ENCODE results near the gene TMEM186.
"Not testable (repeated sequence)": the region's sequence is repeated elsewhere in the genome, so short reads cannot be mapped to it uniquely, and the experiment has no call there.

The TMEM186 gene

DNA sequence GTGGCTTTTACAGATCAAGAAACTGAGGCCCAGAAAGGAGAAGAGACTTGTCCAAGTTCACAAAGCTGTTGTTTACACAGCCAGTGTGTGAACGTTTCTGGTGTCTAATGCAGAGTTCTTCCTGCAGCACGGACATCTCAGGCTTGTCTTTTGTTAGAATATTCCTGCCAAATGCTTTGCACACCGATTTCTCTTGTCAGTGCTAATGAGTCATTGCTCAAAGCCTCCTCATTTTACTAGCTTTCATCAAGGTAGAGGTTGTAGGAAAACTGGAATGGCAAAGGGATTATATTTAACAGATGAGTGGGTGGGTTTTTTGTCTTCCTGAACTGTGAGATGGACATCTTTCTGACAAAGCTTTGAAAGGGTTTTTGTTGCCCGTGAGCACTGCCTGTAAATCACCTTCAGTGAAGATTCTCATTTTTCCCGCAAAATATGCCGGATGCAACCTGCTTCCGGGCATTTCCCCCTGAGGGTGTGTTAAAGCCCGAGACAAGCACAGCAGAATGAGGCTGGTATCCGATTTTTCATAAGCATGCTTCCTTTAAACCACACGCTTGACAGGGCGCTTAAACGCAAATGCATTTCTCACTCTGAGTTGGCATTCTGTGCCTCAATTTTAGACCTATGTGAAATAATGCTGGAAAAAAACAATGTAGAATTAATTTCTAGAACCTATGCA is 14.9 kb upstream of the TMEM186 start:
- no peak for DNase-seq (ENCODE audit: low read depth in 2 of 2)

DNA sequence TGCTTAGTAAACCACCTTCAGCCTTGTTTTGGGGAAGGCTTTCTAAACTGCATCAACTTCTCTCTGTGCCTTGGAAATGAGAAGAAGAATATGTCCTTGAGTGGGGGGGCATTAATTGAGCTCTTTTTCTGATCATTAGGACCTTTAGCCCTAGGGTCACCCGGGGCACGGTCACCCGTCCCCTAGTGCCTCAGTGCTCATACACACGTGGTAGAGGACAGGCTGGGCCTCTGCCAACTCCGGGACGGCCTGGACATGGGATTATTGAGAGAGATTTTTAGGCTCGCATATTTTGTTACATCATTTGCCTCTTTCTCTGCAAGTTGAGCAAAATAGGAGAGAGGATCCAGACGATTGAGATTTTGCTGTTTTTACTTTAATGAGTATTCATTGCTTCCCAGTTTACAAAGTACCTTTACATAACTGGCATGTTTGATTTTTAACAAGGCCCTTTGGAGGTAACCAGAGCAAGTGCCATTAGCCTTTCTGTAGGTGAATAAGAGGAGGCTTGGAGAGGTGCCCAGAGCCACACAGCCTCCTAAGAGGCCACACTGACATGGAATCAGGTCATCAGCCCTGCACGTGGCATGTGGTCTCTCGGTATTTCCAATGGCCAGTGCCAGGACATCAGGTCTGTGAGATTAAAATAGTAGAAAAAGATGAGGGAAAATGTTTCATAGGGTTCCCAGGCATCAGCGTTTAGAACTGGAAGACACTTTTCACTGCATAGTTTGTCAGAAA is 11.3 kb upstream of the TMEM186 start:
- no peak for DNase-seq (ENCODE audit: low read depth in 2 of 2)

DNA sequence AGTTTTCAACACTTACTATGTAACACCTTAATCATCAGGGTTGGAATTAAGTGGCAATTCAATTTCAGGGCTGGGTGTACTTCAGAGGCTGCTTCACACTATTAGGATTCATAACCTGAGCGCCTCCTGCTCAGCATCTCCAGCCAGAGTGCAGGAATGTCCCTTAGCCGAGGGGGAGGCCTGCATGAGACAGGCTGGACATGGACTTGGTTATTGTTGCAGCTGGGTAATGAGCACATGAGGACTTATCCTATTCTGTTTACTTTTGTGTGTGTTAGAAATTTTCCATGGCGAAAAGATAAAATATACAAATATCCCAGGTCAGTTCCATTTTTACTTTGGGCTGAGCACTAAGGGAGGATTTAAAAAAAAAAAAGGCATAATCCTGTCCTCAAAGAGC is 10.6 kb upstream of the TMEM186 start:
- DNase-seq (ENCODE audit: low read depth in 2 of 2) = no peak

DNA sequence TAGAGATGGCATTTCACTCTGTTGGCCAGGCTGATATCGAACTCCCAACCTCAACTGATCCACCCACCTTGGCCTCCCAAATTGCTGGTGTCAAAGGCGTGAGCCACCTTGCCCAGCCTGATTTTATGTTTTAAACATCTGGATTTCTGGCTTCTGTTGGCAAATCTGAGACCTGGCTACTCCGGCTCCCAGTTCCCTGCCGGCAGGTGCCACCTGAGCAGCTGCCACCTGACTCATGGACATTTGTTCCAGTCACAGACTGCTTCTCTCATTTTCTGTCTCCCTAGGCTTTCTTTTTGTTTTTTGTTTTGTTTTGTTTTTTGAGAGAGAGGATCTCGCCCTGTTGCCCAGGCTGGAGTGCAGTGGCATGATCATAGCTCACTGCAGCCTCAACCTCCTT is 9.8 kb upstream of the TMEM186 start:
- no peak for DNase-seq (ENCODE audit: low read depth in 2 of 2)

DNA sequence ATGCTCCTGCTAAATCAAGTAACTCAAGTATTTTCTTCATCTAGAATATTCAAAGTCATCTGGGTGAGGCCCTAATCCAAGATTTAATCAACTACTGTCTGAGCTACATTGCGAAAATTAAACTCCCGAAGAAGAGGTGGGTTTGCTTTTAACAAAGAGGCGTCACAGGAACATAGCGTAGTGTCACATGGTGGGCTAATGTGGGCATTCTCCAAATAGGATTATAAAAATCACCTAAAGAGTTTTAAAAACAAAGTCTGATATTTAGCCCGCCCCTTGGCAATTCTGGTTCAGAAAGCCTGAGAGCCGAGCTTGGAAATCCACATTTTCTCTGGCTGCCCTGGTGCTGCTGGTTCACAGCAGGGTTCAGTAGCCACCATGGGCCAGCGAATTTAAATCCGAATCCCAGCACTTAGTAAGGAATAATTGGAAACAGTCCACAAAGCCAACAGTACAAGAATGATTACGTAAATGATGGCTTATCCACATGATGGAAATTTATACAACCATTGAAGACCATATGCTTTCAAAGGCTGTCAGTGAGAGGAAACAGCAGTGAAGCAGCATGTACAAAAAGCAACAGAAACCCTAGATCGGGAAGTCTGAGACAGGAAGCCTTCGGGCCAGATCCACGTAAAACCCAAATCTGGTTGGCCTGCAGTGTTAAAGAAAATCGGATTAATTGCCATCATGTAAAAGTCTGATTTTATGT is 9.0 kb upstream of the TMEM186 start:
- DNase-seq (ENCODE audit: low read depth in 2 of 2) = no peak

DNA sequence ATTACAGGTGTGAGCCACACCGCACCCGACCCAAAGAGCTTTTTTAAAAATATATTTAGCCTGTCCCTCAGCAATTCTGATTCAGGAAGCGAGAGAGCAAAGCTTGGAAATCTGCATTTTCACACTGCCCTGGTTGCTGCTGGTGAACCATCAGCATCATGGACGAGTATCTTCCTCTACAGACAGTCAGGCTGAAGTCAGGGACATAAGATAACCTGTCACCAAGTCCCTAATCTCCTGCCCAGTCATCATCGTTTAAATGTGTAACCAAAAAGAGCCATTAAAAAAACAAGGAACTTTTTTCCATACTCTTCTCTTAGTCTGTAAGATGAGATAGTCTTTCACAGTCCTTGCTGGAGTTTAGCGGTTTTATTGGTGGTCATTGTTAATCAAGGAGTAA is 6.9 kb upstream of the TMEM186 start:
- DNase-seq (ENCODE audit: low read depth in 2 of 2) = no peak

DNA sequence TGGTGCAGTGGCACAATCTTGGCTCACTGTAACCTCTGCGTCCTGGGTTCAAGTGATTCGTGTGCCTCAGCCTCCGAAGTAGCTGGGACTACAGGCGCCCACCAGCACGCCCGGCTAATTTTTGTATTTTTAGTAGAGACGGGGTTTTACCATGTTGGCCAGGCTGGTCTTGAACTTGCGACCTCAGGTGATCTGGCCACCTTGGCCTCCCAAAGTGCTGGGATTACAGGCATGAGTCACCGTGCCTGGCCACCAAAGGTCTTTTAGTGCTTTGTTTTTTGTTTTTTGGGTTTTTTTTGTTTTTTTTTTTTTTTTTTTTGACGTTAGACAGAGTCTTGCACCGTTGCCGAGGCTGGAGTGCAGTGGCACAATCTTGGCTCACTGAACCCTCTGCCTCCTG is 6.3 kb upstream of the TMEM186 start:
- not testable (repeated sequence) for DNase-seq (ENCODE audit: low read depth in 2 of 2)

DNA sequence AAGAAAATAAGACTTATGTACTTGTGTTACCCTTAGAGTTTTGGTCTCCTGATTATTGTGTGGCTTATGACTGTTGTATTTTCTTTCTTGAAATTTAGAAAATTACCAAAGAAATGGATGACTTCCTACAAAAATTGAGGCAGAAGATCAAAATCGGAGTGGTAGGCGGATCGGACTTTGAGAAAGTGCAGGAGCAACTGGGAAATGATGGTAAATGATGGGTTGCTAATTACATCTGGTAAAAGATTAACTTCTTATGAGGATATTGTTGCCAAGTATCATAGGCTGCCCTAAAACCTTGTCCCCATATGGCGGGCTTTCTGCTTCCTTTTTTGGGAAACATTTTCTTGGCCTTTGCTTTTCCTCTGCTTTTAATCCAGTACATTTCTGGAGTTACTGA is 4.3 kb upstream of the TMEM186 start:
- DNase-seq (ENCODE audit: low read depth in 2 of 2) = no peak

DNA sequence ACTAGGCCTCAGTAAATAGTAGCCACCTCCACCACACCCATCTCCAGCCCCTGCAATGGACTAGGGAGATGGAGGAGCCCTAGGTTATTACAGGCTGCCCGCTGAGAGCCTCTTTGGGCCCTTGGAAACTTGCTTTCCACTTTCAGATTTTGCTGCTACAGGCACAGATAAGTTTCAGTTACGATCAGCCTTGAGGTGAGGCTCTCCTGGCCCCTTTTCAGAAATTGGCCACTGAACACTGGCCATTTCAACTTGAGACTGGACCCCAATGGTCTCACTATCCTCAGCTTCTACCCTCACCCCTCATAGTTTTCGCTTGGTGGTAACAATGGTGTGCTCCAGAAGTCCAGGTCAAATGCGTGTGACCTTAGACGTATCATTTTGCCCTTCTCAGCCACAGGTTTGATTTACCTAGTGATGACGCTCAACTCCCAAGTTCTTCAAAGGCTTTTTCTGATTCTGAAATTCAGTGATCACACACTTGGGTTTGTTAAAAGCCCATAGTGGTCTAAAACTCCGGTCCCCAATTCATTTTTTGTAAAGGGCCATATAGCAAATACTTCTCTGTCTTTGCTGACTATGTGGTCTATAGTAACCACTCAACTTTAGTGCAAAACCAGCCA is 1.2 kb upstream of the TMEM186 start:
- no peak for DNase-seq (ENCODE audit: low read depth in 2 of 2)

DNA sequence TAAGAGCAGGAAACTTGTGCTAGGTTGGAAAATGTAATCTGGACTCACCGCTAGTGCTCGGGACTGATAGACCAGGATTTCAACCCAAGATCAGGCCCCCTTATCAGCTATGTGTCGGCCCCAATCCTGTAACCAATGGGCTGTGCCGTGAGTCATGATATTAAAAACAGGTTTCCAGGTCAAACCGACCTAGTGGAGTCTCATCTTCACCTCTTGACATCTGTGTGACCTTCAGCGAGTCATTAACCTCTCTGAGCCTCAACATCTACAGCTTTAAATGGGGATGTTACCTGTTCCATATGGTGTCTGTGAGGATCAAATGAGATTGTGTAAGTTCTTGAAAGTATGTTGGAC is 712 bp upstream of the TMEM186 start:
- DNase-seq (ENCODE audit: low read depth in 2 of 2) = peak in 1 of 2 donors; percentile 14

DNA sequence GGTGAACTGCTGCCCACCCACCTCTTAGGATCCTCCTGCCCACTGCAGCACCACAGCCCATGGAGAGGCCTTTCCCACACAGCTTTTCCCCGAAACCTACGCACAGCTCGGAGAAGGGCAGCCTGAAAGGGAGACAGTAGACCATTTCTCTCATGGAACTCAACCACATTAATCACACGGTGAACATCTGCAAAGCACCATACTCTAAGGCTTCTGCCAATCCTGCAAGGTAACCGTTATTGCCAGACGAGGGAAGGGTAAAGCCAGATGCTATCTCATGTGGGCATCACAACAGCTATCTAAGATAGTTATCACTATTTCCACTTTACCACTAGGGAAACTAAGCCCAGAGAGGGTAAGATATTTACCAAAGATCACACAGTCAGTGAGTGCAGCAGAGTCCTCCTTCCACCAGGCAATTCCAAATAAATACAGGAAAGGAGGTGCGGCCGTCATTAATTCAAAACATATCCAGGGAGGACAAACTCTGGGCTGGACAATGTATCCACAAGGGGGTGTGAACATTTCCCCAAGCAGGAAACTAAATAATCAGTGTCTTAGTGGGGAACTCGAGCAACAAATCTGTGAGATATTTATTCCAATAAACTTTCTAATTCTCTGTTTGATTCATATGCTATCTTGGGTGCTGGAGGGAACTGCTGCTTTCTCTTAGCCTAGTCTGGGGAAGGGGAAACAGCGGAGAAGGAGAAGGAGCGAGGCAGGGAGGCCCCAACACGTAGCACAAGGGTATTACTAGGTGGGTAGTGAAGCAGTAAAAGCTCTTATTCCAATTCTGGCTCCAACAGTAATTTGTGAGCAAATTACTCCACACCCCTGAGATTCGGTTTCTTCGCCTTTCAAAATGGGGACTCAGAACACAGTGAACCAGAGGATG is 723 bp downstream of the TMEM186 start:
- no peak for DNase-seq (ENCODE audit: low read depth in 2 of 2)

DNA sequence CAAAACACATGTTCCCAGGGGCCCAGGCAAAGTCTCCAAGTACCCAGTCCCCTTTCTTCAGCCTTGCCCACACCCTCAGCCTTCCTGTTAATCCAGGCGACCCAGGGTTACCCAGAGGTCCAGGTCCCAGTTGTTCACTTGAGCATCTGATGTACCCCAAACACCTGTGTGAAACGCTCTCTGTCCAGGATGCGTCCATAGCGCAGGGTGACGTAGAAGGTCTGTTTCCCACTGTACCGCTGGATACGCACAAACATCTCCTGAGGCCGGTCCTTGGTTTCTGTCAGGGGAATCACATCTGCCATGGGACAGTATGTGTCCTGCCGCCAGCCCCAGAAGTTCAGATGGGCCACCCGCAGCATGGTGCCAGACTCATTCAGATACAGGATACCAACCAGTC is 1.6 kb downstream of the TMEM186 start:
- no peak for DNase-seq (ENCODE audit: low read depth in 2 of 2)

DNA sequence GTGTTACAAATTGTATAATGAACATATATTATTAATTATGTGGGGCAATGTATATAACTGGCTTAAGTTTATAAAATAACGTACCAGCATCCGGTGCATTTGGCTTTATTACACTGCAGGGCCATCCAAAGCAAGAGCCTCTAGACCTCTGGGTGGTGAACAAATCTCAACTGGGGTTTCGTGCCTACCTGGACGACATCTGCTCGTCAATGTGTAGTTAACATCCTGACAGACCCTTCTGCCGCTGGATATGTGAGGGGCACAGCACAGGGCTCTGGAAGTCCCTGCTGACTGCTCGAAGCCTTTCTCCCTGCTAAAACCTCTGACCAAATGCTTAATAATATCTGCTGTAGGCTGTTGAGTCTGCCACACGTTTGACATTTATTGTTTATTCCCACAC is 2.3 kb downstream of the TMEM186 start:
- DNase-seq (ENCODE audit: low read depth in 2 of 2) = no peak

DNA sequence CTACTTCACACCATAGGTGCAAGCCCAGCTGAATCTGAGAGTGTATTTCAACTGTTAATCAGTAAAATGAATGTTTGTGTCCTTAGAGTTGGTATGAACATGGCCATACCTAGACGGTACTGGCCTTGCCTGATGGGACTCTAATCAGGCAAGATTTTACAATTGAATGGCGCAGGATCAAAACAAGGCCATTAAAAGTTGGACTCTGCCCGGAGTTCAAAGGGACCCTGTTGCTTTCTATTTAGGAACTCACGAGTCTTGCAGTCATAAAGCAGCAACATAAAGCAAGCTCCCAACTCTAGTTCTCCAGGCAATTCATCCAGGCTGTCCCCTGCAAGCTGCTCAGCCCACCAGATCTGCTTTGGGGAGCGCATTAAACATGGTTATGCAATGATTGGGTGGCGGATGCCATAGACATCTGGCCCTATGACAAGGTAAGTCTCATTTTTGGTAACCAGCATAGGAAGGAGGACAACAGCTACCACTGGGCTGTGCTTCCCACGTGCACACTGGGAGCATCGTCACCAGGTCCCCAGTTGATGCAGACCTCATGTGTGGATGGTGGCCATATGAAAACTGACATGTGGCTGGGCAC is 8.8 kb downstream of the TMEM186 start:
- DNase-seq (ENCODE audit: low read depth in 2 of 2) = no peak

DNA sequence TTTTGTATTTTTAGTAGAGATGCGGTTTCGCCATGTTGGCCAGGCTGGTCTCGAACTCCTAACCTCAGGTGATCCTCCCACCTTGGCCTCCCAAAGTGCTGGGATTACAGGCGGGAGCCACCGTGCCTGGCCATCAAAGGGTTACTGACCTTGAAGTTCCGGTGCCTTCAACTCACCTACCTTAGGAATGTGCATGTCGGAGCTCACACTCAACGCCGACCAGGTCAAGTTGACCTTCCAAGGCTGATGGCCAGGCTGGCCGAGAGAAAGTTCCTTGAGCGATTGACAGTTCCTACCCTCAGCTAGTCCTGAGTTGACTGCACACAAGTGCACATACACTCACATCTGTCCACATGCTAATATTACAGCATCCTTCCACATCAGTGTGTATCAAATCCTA is 11.1 kb downstream of the TMEM186 start:
- DNase-seq (ENCODE audit: low read depth in 2 of 2) = not testable (repeated sequence)

DNA sequence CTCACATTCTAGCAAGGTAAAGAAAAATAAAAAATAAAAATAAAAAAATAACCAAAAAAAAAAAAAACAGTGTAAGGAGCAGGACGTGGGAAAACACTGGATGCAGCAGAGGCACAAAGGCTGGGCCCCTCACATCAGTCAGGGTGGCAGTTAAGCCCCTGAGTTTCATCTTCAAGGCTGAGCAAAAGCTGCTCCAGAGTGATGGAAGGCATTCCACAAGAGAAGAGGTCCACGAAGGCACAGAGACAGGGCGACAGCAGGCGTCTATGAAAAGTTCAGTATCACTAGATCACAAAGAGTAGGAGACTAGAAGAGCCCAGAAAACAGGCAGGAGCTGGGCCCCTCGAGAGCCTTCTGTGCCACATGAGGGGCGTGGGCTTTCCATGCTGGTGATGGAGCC is 12.0 kb downstream of the TMEM186 start:
- no peak for DNase-seq (ENCODE audit: low read depth in 2 of 2)

DNA sequence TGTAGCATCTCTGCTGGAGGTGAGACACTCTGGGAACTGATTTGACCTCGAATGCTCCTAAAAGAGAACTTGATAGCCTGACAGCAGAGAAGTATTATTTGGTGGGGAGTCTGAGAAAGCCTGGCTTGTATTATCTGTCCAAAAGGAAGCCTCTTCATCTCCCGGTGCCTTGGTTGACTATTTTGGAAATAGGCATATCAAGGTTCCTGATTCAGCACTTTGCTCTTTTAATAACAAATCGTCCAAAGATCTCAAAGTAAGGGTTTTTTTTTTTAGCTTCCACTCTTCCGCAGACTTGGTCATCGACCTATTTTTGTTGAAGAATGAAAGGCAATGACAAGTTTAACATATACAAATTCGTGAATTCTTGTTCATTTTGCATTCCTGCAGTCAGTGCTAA is 14.8 kb downstream of the TMEM186 start:
- no peak for DNase-seq (ENCODE audit: low read depth in 2 of 2)

DNA sequence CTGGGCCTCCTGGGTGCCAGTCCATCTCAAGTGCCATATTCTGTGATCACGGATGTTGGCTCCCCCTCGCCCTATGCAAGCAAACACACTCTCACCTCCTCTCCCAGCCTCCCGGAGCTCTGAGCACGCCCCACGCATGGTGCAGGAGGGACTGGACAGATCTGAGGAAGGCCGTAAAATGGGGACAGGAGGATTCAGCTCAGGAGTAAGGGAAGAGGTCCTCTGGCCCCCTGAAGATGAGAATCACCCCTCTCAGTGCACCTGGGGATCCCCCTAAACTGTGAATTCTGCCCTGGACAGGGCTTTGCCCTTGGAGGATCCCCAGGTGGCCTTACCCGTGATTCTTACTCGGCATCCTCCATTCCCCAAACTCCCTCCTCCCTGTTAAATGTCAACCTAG is 15.6 kb downstream of the TMEM186 start:
- no peak for DNase-seq (ENCODE audit: low read depth in 2 of 2)

DNA sequence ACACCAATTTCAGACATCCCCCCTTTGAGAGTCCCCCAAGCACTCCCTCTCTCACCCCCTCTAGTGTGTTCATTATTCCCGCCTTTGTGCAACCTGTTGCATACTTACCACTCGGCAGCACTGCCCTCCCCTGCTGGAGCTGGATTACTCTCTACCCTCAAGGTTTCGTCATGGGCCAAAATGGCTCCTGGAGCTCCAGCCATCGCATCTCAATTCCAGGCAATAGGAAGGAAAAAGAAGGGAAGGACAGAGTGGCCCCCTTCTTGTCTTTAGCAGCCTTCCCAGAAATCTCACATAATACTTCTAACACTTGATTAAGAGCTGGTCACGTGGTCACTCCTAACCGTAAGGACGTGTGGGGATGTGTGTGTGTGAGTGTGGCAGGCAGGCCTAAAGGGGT is 20.2 kb downstream of the TMEM186 start:
- no peak for DNase-seq (ENCODE audit: low read depth in 2 of 2)

DNA sequence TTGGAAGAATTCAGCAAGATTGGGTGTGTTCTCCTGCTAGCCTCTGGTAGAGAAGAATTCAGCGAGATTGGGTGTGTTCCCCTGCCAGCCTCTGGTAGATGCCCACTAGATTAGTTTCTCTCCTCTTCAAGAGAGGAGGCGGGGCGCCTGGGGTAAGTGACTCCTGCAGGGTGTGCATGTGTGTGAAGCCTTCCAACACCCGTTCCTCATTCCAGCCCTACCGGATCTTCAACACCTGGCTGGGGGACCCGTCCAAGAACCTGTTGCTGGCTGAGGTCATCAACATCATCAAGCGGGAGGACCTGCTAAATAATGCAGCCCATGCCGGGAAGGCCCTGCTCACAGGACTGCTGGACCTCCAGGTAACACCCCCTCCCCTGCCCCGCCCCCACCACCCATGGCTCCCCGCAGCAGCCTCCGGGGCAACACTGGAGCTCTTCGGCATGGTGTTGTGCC is 21.3 kb downstream of the TMEM186 start:
- no peak for DNase-seq (ENCODE audit: low read depth in 2 of 2)

DNA sequence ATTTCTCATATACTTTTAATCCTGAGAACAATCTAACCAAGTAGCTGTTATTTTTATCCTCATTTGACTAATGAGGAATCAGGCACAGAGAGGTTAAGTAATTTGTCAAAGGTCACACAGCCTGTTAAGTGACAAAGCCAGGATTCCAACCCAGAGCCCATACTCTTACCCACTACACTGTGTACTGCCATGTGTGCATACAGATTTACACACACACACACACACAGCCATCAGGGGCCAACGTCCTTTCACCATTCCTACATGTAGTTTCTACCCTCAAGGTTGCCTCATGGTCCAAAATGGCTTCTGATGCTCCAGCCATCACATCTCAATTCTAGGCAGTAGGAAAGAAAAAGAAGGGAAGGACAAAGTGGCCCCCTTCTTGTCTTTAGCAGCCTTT is 22.1 kb downstream of the TMEM186 start:
- no peak for DNase-seq (ENCODE audit: low read depth in 2 of 2)
